Measurements from ENCODE around the gene TCP1.

DNA sequence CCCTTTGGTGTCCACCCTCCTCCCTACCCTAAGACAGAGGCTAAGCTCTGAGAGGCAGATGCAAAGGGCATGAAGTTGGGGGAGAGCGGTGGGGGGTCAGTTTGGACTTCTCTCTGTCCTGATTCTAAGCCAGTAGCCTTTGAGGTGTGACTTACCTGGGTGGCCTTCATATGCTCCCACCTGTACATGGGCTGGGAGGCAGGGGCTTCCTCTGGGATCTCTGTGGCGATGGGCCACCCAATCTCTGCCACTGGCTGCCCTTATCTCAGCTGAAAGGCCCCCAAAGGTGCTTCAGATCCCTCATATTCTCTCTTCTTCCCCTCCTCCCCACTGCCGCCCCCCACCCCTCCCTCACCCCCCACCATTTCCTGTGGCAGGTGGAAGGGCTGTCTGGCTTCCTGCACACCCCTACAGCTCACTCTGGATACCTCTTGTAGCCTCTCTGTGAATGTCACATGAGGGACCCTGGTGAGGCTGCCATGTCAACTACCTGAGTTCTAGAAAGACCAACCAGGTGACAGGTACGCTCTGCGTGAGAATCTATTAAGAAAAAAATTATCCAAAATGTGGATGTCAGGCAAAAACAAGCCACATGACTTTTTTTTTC lies 44.7 kb upstream of the TCP1 start:
- TF ChIP-seq CTCF (IDR thresholded peaks at IDR 0.05; ENCODE audit: low read depth, low read length): no peak
- no peak for TF ChIP-seq EZH2phosphoT487 (IDR thresholded peaks at IDR 0.05; ENCODE audit: low read depth)

Data from OCI-LY3 (cell line).